Inflammatory macrophage (primary cell): ENCODE results near the gene DGKD.

Experiments used
- DNase-seq, 2 donors: peaks; one replicate each; pipeline ENCODE4 v3.0.0-alpha.2; 2020 to 2022

Gene DGKD

GRCh38 chr2:233433029-233433428, 78.7 kb downstream of the DGKD start:
- DNase-seq, result no peak

DNA sequence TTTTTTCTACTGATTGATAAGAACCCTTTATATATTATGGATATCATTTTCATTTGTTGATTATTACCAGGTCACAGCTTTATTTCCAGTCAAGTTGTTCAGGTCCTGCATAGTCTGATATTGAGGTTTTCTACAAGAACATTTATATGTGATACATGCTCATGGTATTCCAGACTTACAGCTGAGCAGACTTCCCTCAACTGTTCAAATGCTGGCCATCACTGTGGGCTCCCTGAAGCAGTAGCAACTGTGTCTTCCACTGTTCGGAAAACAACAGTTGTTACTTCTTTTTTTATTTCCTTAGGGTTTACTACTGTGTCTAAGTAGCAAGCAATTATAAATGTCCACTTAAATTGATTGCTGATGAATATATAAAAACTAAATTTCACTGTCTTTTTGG, 79.5 kb downstream of the DGKD start:
- no peak for DNase-seq

DNA sequence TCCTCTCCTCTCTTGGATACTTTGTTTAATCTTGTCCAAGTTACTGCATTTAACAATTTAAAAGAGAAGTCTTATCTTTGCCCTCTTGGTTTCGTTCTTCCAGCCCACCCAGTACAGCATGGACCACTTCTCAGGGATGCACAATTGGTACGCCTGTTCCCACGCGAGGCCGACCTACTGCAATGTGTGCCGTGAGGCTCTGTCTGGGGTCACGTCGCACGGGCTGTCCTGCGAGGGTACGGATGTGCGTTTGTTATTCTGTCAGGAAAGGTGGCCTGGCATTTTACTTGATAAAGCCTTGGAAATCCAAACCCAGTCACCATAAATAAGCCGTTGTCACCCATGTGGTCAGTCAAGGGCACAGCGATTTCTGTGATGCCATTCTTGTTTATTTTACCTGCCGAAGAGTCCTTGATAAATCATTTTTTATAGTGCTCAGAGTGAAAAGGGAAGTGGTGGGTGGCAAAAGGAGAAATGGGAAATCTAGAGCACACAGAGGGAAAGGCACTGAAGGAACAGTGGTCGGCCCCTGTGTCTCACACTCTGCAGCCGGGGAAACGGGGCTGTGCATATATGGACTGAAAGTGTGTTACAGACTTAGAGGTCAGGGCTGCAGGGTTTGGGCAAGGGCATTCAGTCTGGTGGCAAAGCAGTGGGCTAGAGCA, 80.5 kb downstream of the DGKD start:
- peak; percentile 16 to 23 for DNase-seq

- DNase-seq, result no peak
These were observed 81.3 kb downstream of the DGKD start for GRCh38 chr2:233435436-233436190.

DNA sequence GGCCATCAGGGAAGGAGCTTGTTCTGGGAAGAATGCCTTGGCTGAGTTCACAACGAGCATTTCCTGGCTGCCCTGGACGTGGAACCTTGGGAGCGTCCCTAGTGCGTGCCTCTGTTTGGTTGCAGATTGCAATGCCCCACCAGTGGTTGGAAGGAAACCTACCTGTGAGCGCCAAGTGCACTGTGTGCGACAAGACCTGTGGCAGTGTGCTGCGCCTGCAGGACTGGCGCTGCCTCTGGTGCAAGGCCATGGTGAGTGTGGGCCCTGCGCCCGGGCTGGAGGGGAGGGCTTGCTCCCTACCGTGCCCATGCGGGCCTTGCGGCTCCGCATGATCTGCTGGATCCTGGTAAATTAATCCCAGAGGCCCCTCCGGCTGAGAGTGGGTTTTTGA, 81.9 kb downstream of the DGKD start:
- no peak for DNase-seq

GRCh38 chr2:233436691-233437438, 82.6 kb downstream of the DGKD start:
- DNase-seq, result no peak

DNA sequence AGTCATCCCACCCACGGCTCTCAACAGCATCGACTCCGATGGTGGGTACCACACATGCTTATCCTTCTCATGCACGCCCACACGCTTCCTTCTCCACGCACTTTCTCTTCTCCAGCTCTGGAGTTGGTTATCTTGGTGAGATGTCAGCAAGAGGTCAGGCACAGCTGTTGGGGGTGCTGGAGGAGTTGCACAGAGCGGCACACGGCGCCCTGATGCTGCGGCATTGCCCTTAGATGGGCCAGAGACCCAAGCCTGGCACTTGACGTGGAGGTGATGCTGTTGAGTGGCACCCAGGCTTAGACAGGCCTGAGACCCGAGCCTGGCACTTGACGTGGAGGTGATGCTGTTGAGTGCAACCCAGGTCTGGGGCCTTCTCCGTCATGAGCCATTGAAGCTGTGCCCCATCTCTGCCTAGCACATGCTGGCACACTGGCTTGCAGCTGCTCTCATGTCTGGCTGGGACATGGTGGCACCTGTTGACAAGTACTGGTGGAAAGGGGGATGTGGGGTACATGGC, 83.2 kb downstream of the DGKD start:
- DNase-seq, result no peak

- no peak for DNase-seq
These were observed 84.4 kb downstream of the DGKD start for GRCh38 chr2:233438573-233439147.

- DNase-seq, result peak in 1 of 2 donors; percentile 30
These were observed 84.9 kb downstream of the DGKD start for GRCh38 chr2:233439191-233439590.

DNA sequence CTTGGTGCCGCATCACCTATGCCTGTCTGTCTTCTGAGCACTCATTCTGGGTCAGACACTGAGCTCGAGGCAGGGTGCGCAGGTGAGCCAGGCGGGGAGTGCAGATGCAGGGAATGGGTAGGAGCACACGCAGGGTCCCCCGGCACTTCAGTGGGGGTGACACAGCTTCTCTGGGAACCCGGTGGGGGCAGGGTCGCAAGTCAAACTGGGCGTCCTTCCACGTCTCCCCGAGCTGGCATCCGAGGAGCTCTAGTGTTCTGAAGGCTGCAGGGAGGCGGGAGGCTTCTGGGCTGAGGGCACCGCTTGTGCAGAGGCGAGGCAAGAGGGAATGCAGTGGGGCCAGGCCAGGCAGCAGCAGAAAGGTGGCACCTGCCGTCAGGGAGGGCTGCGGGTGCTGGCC, 86.0 kb downstream of the DGKD start:
- DNase-seq, result no peak

- DNase-seq, result no peak
These were observed 86.4 kb downstream of the DGKD start for GRCh38 chr2:233440714-233441113.

DNA sequence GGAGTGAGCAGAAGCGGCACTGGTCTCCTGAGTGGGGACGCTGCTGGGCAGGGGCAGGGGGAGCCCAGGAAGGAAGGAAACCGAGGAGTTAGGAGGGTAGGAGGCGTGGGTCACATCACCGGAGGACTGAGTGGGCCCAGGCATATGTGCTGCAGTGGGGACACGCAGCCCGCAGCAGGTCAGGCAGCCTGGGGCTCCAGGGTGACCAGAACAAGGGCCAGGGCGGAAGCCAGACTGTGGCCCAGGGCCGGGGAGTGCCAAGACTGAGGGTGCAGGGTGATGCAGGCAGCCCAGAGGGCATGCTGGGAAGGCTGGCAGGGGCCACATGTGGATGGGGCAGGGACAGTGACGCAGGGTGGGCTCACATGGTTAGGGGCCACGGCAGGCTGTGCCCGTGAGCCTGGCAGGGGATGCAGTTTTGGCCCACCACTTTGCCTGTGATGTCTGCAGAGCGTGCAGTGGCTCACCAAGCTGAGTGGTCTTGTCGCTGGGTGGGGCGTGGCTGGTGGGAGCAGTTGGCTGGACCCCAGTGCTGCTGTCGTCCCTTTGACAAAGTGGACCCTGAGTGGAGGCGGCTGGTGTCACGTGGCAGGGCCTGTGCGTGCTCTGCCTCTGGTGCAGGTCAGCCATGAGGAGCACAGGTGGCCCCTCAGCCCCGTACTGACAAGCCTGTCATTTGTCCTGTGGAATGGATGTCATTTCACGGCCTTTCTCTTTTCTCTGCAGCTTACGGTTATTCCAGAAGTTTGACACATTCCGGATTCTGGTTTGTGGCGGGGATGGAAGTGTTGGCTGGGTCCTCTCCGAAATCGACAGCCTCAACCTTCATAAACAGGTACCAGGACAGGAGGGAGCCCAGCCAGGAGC, 87.1 kb downstream of the DGKD start:
- no peak for DNase-seq

- DNase-seq, result no peak
These were observed 87.7 kb downstream of the DGKD start for GRCh38 chr2:233442028-233442310.

GRCh38 chr2:233443511-233444183, 89.4 kb downstream of the DGKD start:
- DNase-seq, result peak; percentile 69 to 75

GRCh38 chr2:233444501-233444900, 90.2 kb downstream of the DGKD start:
- no peak for DNase-seq

- DNase-seq, result no peak
These were observed 91.0 kb downstream of the DGKD start for GRCh38 chr2:233445152-233445830.

DNA sequence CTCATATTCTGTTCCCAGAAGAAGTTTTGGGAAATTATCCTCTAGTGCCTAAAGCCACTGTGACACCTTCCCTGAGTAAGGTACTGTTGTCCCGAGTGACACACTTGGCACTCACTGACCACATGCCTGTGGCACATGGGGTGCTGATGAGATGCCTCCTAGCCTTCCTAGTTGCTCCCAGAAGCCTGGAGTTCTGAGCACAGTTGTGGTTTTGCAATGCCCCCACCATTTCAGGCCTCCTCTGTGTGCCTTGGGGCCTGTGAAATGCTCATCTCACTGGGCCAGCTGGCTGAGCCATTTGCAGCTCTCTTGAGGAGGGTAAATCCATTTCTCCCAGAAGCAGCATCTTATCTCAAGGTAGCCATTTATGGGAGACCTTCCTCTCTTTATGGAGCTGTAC, 91.8 kb downstream of the DGKD start:
- DNase-seq, result no peak

DNA sequence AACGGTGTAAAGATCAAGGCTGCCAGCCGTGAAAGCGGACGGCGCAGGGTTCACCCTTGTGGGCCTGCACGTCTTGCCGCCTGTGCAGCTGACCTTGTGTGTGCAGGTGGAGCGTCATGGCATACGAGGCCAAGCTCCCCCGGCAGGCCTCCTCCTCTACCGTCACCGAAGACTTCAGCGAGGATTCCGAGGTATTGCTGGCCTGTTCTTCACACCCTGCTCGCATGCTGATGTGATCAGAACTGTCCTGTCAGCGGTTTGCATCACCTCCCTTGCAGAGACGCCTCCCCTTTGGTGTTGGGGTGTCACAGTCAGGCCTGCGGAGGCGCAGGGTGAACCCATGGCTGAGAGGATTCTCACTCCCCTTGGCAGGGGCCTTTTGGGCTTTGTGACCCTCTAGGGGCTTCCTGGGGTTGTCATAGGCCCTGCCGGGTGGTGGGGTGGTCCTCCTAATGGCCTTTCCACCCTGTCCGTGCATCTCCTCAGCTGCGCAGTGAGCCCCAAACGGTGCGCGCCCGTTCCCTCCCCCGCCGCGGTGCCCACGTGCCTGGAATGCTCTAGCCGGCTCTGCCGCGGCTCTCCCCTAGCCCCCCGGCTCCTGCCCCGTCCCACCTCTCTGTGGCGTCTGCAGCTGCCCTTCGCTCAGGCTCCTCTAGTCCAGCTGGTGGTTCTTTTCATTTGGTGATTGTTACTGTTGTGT, 92.5 kb downstream of the DGKD start:
- DNase-seq, result no peak

GRCh38 chr2:233447506-233448219, 93.4 kb downstream of the DGKD start:
- DNase-seq, result no peak

DNA sequence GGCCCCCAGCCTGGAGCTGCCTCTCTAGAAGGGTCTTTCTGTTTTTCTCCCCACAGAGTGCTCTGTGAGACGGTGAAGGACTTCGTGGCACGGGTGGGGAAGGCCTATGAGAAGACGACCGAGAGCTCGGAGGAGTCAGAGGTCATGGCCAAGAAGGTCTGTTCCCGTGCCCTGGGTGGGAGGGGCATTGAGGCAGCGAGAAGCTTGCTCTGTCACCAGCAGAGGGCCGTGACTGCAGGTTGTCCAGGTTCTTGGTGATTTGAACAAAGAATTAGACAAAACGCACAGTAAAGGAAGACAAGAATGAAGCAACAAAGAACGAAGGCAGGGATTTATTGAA, 93.9 kb downstream of the DGKD start:
- no peak for DNase-seq
